HG03159 (cell line): Measurements from ENCODE around the gene RFWD3.
"Not testable (repeated sequence)": the region's sequence is repeated elsewhere in the genome, so short reads cannot be mapped to it uniquely, and the experiment has no call there.

Source experiments
- ATAC-seq: cut with Tn5 transposase; IDR thresholded peaks from one replicate; pipeline ENCODE4 v1.9.1; 2021; ENCODE audit warnings: mild to moderate bottlenecking, moderate library complexity; ENCODE audit not compliant: unreplicated experiment

Gene RFWD3

DNA sequence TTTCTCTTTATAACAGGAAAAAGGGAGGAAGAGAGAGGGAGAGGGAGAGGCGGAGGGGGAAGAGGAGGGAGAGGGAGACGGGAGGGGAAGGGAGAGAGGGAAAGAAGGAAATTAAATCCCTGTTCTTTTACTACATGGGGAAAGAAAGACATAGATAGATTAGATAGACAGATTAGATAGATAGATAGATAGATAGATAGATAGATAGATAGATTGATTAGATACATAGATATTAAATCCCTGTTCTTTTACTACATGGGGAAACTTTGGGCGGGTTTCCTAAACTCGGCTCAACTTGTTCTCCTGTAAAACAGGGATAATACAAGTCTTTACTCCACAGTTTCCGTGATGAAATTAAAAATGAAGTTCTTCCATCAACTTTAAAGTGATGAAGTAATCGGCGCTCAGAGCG lies 661 bp downstream of the RFWD3 start:
- ATAC-seq: no peak

GRCh38 chr16:74661064-74661463 lies 5.6 kb downstream of the RFWD3 start:
- ATAC-seq: no peak

DNA sequence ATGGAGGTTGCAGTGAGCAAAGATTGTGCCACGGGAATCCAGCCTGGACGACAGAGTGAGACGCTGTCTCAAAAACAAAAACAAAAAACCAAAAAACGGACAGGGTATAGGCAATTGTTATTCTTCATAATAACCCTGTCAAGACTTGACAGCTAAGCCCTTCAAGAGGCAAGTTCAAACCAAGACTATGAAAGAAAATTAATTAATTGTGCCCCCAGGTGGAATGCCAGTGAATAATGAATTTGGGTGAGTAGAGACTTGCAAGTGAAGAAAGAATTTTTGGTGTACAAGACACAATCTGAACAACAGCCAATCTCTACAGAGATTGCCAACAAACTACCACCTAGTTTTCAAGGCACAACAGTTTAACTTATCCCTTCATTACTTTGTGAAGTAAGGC lies 6.3 kb downstream of the RFWD3 start:
- no peak for ATAC-seq

GRCh38 chr16:74659041-74659440 lies 7.6 kb downstream of the RFWD3 start:
- no peak for ATAC-seq

- no peak for ATAC-seq
Observed at GRCh38 chr16:74657870-74658642, 8.6 kb downstream of the RFWD3 start.

- no peak for ATAC-seq
Observed at GRCh38 chr16:74654536-74655050, 12.1 kb downstream of the RFWD3 start.

DNA sequence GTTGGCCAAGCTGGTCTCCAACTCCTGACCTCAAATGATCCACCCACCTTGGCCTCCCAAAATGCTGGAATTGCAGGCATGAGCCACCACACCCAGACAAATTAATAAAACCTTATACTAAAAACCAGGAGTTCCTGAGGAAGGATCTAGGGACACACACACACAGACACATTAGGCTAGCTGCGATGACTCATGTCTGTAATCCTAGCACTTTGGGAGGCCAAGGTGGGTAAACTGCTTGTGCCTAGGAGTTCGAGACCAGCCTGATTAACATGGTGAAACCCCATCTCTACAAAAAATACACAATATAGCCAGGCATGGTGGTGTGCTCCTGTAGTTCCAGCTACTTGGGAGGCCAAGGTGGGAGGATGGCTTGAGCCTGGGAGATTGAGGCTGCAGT lies 13.8 kb downstream of the RFWD3 start:
- ATAC-seq: not testable (repeated sequence)

DNA sequence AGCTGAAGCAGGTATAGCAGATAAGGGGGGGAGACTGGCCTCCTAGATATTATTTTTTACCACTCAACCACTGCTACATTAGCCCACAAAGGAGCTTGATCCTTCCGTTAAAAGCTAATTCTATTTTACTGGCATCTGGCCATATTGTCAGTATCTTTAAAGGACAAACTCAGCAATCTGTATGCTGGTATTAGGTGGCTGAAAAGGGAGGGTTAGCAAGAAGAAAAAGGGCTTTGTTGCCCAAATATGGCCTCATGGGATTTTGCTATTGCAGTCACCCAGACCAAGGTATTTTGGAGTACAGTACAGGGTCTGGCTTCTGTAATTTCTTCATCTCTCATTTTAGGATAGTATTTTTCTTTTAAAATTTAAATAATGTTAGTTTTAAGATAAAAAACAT lies 14.4 kb downstream of the RFWD3 start:
- no peak for ATAC-seq

GRCh38 chr16:74651841-74652240 lies 14.8 kb downstream of the RFWD3 start:
- ATAC-seq: no peak

- ATAC-seq: no peak
Observed at GRCh38 chr16:74650966-74651567, 15.6 kb downstream of the RFWD3 start.

- ATAC-seq: no peak
Observed at GRCh38 chr16:74649839-74650504, 16.7 kb downstream of the RFWD3 start.

- no peak for ATAC-seq
Observed at GRCh38 chr16:74641969-74642368, 24.7 kb downstream of the RFWD3 start.

- no peak for ATAC-seq
Observed at GRCh38 chr16:74637742-74638453, 28.8 kb downstream of the RFWD3 start.

DNA sequence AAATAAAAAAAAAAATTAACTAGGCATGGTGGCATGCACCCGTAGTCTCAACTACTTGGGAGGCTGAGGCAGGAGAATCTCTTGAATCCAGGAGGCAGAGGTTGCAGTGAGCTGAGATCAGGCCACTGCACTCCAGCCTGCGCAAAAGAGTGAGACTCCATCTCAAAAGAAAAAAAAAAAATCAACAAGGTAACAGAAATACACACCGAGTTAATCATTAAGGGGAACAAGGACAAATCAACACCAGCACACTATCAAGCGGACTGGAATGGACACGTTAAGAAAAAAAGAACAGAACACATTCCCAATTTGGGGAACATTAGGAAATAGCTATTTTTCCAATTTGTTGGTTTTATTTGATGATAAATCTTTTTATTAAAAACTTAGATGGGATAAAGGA lies 31.4 kb downstream of the RFWD3 start:
- no peak for ATAC-seq

DNA sequence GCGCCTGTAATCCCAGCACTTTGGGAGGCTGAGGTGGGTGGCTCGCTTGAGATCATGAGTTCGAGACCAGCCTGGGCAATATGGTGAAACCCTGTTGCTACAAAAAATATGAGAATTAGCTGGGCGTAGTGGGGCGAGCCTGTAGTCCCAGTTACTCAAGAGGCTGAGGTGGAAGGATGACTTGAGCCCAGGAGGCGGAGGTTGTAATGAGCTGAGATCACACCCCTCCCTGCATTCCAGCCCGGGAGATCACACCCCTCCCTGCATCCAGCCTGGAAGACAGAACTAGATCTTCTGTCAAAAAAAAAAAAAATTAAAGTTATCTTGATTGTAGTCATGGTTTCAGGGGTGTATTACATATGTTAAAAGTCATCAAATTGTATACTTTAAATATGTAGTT lies 33.0 kb downstream of the RFWD3 start:
- no peak for ATAC-seq

DNA sequence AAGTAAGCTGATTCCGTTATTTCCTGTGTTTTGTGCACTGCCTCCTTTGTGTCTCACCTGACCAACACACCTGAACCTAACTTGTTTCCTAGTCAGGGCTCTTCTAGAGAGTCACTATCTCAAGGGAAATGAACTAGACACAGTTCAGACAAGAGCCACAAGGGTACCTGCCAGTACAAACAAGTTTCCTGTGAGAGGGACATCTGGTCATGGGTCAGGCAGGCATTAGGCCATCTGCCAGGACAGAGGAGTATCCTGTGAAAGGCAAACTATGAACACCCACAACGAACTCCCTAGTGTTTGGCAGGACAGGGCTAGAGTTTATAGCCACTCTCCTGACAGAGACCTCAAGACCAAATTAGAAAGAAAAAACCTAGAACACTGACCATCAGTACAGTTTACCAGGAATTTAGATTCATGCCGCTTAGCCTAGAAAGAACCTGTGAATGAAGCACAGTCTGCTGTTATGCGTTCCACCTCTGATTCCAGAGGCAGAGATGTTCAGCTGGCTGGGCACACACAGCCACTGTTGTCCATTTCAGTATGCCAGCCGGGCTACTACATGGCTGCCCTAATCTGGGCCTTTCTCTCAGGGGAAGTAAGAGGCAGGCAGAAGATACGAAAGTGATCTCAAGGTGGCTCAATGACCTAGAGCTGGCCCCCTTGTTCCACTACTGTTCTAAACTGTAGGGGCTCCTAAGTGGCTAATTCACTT lies 39.0 kb downstream of the RFWD3 start:
- ATAC-seq: no peak

DNA sequence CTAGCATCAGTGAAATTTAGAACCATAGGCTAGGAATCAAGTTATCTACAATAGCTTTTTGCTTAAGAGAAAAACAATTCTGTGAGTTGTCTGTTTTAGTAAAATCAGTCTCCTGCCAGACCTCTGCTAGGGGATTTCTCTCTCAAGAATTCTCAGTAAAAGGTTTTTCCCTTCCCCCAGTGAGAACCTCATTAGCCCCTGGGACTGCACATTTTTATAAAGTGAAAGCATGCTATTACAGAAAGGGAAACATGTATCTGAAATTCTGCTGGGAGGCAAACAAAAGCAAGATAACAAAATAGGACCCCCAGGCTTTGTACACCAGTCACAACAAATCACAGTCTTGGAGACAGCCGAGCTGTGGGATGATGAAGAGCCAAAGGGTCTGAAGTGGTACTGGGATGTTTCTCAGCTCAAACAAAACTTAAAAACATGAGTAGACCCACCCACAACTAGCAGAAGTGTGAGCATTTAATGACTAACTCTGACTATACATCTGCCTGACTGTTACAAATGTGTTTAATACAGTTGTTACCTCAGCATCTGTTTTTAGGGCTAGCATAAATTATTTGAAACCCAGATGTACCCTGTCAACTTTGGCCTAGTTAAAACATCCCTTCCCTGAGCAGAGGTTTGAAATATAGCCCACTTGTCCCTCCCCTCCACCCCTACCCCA lies 39.8 kb downstream of the RFWD3 start:
- ATAC-seq: no peak

GRCh38 chr16:74625500-74626350 lies 41.0 kb downstream of the RFWD3 start:
- ATAC-seq: no peak

GRCh38 chr16:74623839-74624235 lies 42.8 kb downstream of the RFWD3 start:
- no peak for ATAC-seq
